ENCODE measurements around the gene CEP350. TPM values are rescaled to one million over a fixed set of nuclear protein-coding genes. Genes with fewer than 3 reads are reported as not detected.

The CEP350 gene
- polyA plus RNA-seq, 1 donor (not counting 4 experiments of a cell fraction or from before 2014, with no cell fraction given), result 12.0 TPM

- no peak overlapping the region for H3K27ac ChIP-seq (ENCODE audit: control insufficient read depth, insufficient read depth, low read length)
- H3K4me1 ChIP-seq (ENCODE audit: control insufficient read depth, extremely low read depth, insufficient read depth, low read length), result peaks cover 11% of the 10 kb centered on the region
- H3K36me3 ChIP-seq (ENCODE audit: control insufficient read depth in 2 of 2, extremely low read depth in 1 of 2, insufficient read depth in 2 of 2, low read length in 2 of 2), result peaks cover 2 to 7% of the 10 kb centered on the region in 2 experiments
- H2AFZ ChIP-seq (ENCODE audit: control insufficient read depth, low read length), result no peak overlapping the region
- H3K9me1 ChIP-seq (ENCODE audit: control insufficient read depth, extremely low read depth, insufficient read depth, low read length), result no peaks in the 10 kb centered on the region
- no peak for TF ChIP-seq CTCF (optimal IDR thresholded peaks at IDR 0.05 in 1 of 3, IDR thresholded peaks at IDR 0.05 in 1 of 3, conservative IDR thresholded peaks at IDR 0.05 in 1 of 3; ENCODE audit: extremely low read depth in 1 of 3, insufficient read depth in 2 of 3, low read length in 3 of 3)
- no peaks in the 10 kb centered on the region for H4K20me1 ChIP-seq (ENCODE audit: control insufficient read depth, extremely low read depth, insufficient read depth, low read length)
- dilution Hi-C loops (cut with MboI; ENCODE audit: extremely low pct_ligation_motif_present, low sequenced_read_pairs), result no loop called here
- H3K79me2 ChIP-seq (ENCODE audit: control insufficient read depth, insufficient read depth, low read length), result no peaks in the 10 kb centered on the region
- no peak overlapping the region for H3K4me3 ChIP-seq (ENCODE audit: control insufficient read depth in 2 of 3, extremely low read depth in 1 of 3, insufficient read depth in 2 of 3, low read depth in 1 of 3, low read length in 3 of 3)
- no peak overlapping the region for H3K9ac ChIP-seq (ENCODE audit: control insufficient read depth, extremely low read depth, insufficient read depth, low read length)
- DNase-seq (ENCODE audit: low read depth, low spot score) (no peak), FAIRE-seq (no peak)
- no peaks in the 10 kb centered on the region for H3K9me3 ChIP-seq (ENCODE audit: control insufficient read depth, low read depth, low read length)
- no peak overlapping the region for H3K4me2 ChIP-seq (ENCODE audit: control insufficient read depth, extremely low read depth, insufficient read depth, low read depth, low read length)
- H3K27me3 ChIP-seq (ENCODE audit: control insufficient read depth, extremely low read depth, insufficient read depth, low read length), result no peaks in the 10 kb centered on the region
Measured at GRCh38 chr1:179923029-179923428, 31.6 kb upstream of the CEP350 start.

- TF ChIP-seq CTCF (optimal IDR thresholded peaks at IDR 0.05 in 1 of 3, IDR thresholded peaks at IDR 0.05 in 1 of 3, conservative IDR thresholded peaks at IDR 0.05 in 1 of 3; ENCODE audit: extremely low read depth in 1 of 3, insufficient read depth in 2 of 3, low read length in 3 of 3) (no peak), EZH2 (IDR thresholded peaks at IDR 0.05; ENCODE audit: low read length) (no peak)
- no peak overlapping the region for H3K4me3 ChIP-seq (ENCODE audit: control insufficient read depth in 2 of 3, extremely low read depth in 1 of 3, insufficient read depth in 2 of 3, low read depth in 1 of 3, low read length in 3 of 3)
- dilution Hi-C loops (cut with MboI; ENCODE audit: extremely low pct_ligation_motif_present, low sequenced_read_pairs), result no loop called here
- no peaks in the 10 kb centered on the region for H3K79me2 ChIP-seq (ENCODE audit: control insufficient read depth, insufficient read depth, low read length)
- H3K36me3 ChIP-seq (ENCODE audit: control insufficient read depth in 2 of 2, extremely low read depth in 1 of 2, insufficient read depth in 2 of 2, low read length in 2 of 2), result peaks cover 1 to 3% of the 10 kb centered on the region in 2 experiments
- H4K20me1 ChIP-seq (ENCODE audit: control insufficient read depth, extremely low read depth, insufficient read depth, low read length), result no peaks in the 10 kb centered on the region
- peaks cover 11% of the 10 kb centered on the region for H3K4me1 ChIP-seq (ENCODE audit: control insufficient read depth, extremely low read depth, insufficient read depth, low read length)
- H2AFZ ChIP-seq (ENCODE audit: control insufficient read depth, low read length), result no peak overlapping the region
- H3K9me1 ChIP-seq (ENCODE audit: control insufficient read depth, extremely low read depth, insufficient read depth, low read length), result no peaks in the 10 kb centered on the region
- H3K27me3 ChIP-seq (ENCODE audit: control insufficient read depth, extremely low read depth, insufficient read depth, low read length), result no peaks in the 10 kb centered on the region
- FAIRE-seq, result no peak
- no peak overlapping the region for H3K27ac ChIP-seq (ENCODE audit: control insufficient read depth, insufficient read depth, low read length)
- no peak overlapping the region for H3K4me2 ChIP-seq (ENCODE audit: control insufficient read depth, extremely low read depth, insufficient read depth, low read depth, low read length)
- DNase-seq (ENCODE audit: low read depth, low spot score), result no peak
- H3K9ac ChIP-seq (ENCODE audit: control insufficient read depth, extremely low read depth, insufficient read depth, low read length), result no peak overlapping the region
- no peaks in the 10 kb centered on the region for H3K9me3 ChIP-seq (ENCODE audit: control insufficient read depth, low read depth, low read length)
Measured at GRCh38 chr1:179924268-179924667, 30.3 kb upstream of the CEP350 start.

Measured in keratinocyte (primary cell).